Muscle of leg (tissue), 16 donors: ENCODE measurements around the gene PLXNA3. TPM values are rescaled to one million over a fixed set of nuclear protein-coding genes. Genes with fewer than 3 reads are reported as not detected.

Experiments used
- DNase-seq: peaks from one replicate; pipeline ENCODE4 v3.0.0; 2013
- H3K27ac ChIP-seq: one replicate; pipeline ENCODE4 v1.5.1; 2013; ENCODE audit warnings: mild to moderate bottlenecking, low read length, control low read depth
- H3K27me3 ChIP-seq: one replicate; pipeline ENCODE4 v1.6.1; 2013; ENCODE audit warnings: low read length; ENCODE audit not compliant: control insufficient read depth, insufficient read depth
- H3K36me3 ChIP-seq: one replicate; pipeline ENCODE4 v1.6.1; 2013; ENCODE audit warnings: low read length; ENCODE audit not compliant: control insufficient read depth, insufficient read depth
- H3K4me1 ChIP-seq: one replicate; pipeline ENCODE4 v1.6.1; 2013; ENCODE audit warnings: low read length; ENCODE audit not compliant: control insufficient read depth, insufficient read depth
- H3K4me3 ChIP-seq: one replicate; pipeline ENCODE4 v1.5.1; 2013; ENCODE audit warnings: low read length, control low read depth
- H3K9me3 ChIP-seq: replicated peaks from 2 replicates; pipeline ENCODE4 v1.6.1; 2013; ENCODE audit warnings: low read depth, low read length; ENCODE audit not compliant: control insufficient read depth
- WGBS: methylation state at CpG from one replicate; pipeline ENCODE4 v1.1.5; 2013; ENCODE audit warnings: missing lambda C conversion rate; ENCODE audit not compliant: insufficient coverage; 5-methylcytosine and 5-hydroxymethylcytosine counted together
- long read RNA-seq, 11 donors: transcript quantifications; one replicate each; lab custom pipeline, GENCODE V29; 2026
- polyA plus RNA-seq, 8 donors: library from polyadenylated mRNA; unstranded; fragments of 120-200 nt; gene quantifications; one replicate each; pipeline versions ENCODE4 v1.2.1 to v1.2.3, GENCODE V29; 2013; ENCODE audit warnings: inconsistent platforms in 1 of 8, low replicate concordance in 1 of 8; ENCODE audit not compliant: insufficient read length in 8 of 8, insufficient read depth in 1 of 8
- total RNA-seq: library from RNA; stranded (reverse); fragments of 120-200 nt; gene quantifications from one replicate; pipeline ENCODE4 v1.2.4, GENCODE V29; 2013

PLXNA3 gene
- total RNA-seq (7.4 TPM), polyA plus RNA-seq (10 to 100 TPM; 27.5 to 48.1 (median 38.8) TPM)
- long read RNA-seq, donor 1, result 0 reads
- long read RNA-seq, donor 2, partial matches to known transcripts, result 0 of 1 reads
- long read RNA-seq, donor 2, other reads (novel, unspliced or antisense), result 0 of 1 reads
- long read RNA-seq, donor 3, partial matches to known transcripts, result 6 of 9 reads
- long read RNA-seq, donor 3, other reads (novel, unspliced or antisense), result 0 of 9 reads
- long read RNA-seq, donor 4, result 0 reads
- long read RNA-seq, donor 5, partial matches to known transcripts, result 117 of 123 reads
- long read RNA-seq, donor 5, other reads (novel, unspliced or antisense), result 5 of 123 reads
- long read RNA-seq, donor 6, full-length matches to known transcripts, result 2 of 98 reads
- long read RNA-seq, donor 6, partial matches to known transcripts, result 17 of 98 reads
- long read RNA-seq, donor 6, other reads (novel, unspliced or antisense), result 79 of 98 reads
- long read RNA-seq, donor 7, partial matches to known transcripts, result 0 of 1 reads
- long read RNA-seq, donor 7, other reads (novel, unspliced or antisense), result 0 of 1 reads
- long read RNA-seq, donor 8, partial matches to known transcripts, result 0 of 1 reads
- long read RNA-seq, donor 8, other reads (novel, unspliced or antisense), result 0 of 1 reads
- long read RNA-seq, donor 9, partial matches to known transcripts, result 0 of 3 reads
- long read RNA-seq, donor 9, other reads (novel, unspliced or antisense), result 0 of 3 reads
- long read RNA-seq, donor 10, result 0 reads
- long read RNA-seq, donor 11, partial matches to known transcripts, result 5 of 7 reads
- long read RNA-seq, donor 11, other reads (novel, unspliced or antisense), result 0 of 7 reads

DNA sequence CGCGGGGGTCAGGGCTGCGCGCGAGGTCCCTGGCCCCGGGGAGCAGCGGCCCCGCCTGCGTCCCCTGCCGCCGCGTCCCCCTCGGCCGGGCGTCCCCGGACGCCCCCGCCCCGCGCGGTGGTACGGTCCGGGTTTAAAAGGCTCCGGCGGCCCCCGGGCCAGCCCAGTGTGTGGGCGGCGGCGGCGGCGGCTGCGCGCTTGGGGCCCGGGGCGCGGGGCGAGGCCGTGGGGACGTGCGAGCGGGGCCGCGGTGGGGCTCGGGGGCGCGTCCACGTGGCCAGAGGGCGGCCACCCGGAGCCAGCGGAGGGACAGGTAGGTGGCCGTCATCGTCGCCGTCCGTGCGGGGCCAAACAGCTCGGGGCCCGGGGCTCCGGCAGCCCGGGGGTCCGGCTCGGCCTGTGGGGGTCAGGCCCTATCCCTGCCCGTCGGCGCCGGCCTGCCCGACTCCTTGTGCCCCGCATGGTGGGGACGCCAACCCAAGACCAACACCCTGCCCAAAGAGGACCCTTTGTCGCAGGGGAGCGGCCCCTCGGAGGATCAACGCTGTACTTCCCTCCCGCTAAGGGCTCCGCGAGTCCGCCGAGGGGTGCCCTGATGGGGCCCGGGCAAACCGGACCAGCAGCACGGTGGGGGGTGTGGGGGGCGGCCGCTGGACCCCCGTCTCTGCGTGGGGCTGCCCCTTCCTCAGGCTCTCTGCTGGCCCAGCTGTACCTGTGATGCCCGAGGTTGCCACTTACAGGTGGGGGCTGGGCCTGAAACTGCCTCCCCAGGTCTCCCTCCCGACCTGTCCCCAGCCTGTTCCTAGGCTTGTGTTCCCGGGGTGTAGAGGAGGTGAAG, at the start of gene PLXNA3:
TSS of gene PLXNA3 (plus strand) at position 166 of the 838 bp plus-strand sequence. CDS start 1,903 bp downstream, outside the sequence.
- Histone ChIP-seq H3K27ac (no peak within 1 kb of the TSS), H3K36me3 (peaks cover 26% of the 10 kb centered on the region), H3K4me1 (peaks cover 9% of the 10 kb centered on the region), H3K27me3 (no peaks in the 10 kb centered on the region), H3K4me3 (peak within 1 kb of the TSS; percentile 65), H3K9me3 (peaks cover 2% of the 10 kb centered on the region)
- DNase-seq, result peak; percentile 69
- WGBS, result 30% methylated on average over 67 of the region's 88 CpGs

GRCh38 chrX:154408659-154409221, 49.3 kb upstream of the PLXNA3 start:
- WGBS, result 51% methylated on average over 7 of the region's 10 CpGs
- no peak for DNase-seq
- H3K4me1 ChIP-seq, result peaks cover 19% of the 10 kb centered on the region
- H3K36me3 ChIP-seq, result peaks cover 7% of the 10 kb centered on the region
- H3K27ac ChIP-seq, result peak overlapping the region; percentile 87
- no peaks in the 10 kb centered on the region for H3K27me3 ChIP-seq
- H3K9me3 ChIP-seq, result peaks cover 5% of the 10 kb centered on the region
- H3K4me3 ChIP-seq, result peak overlapping the region; percentile 21

DNA sequence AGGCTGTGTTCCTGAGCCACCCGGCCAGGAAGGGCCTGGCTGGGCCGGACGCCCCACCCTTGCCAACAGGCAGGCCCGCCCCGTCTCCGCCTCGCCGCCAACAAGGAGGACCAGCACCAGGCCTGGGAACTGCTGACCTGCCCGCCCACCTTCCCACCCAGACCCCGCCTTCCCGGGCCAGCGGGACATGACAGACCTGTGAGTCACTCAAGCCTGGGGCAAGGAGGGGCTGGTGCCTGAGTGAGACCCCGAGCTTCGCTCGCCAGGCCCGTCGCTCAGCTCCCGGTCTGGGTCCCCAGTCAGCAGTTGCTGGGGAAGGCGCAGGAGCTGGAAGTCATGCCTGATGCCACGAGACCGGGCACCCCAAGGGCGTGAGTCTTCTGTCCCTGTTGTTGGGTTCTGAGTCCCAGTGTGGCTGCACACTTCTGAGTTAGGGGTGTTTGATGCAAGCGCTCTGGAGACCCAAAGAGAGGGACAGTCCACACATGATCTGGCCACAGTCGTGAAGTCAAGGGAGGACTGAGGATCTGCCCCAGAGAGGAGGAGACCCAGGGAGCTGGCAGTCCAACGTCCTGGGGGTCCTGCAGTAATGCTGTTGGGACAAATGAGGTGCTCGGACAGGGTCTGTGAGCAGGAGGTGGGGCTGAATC, 48.7 kb upstream of the PLXNA3 start, which contains the start of gene DNASE1L1:
TSS of gene DNASE1L1 (minus strand) at position 33 of the 650 bp plus-strand sequence. CDS start 3,686 bp downstream, outside the sequence.
- WGBS, result 57% methylated on average over 18 of the region's 26 CpGs
- H3K27me3 ChIP-seq, result no peaks in the 10 kb centered on the region

GRCh38 chrX:154411981-154412340, 46.1 kb upstream of the PLXNA3 start:
- DNase-seq, result peak; percentile 80
- Histone ChIP-seq H3K9me3 (peaks cover 3% of the 10 kb centered on the region), H3K4me3 (peak overlapping the region; percentile 56), H3K27me3 (no peaks in the 10 kb centered on the region), H3K36me3 (peaks cover 10% of the 10 kb centered on the region), H3K4me1 (peaks cover 19% of the 10 kb centered on the region), H3K27ac (peak overlapping the region; percentile 76)
- WGBS, result 45% methylated on average over 23 of the region's 29 CpGs

More for the DNA sequence above, 48.7 kb upstream of the PLXNA3 start, which contains the start of gene DNASE1L1:
- Histone ChIP-seq H3K36me3 (peaks cover 10% of the 10 kb centered on the region), H3K4me3 (peak within 1 kb of the TSS; percentile 21), H3K4me1 (peaks cover 19% of the 10 kb centered on the region), H3K27ac (peak within 1 kb of the TSS; percentile 87), H3K9me3 (peaks cover 5% of the 10 kb centered on the region)
- DNase-seq, result peak; percentile 67

- WGBS, result 78% methylated on average over 3 of the region's 4 CpGs
- Histone ChIP-seq H3K4me3 (peak overlapping the region; percentile 56), H3K27me3 (no peaks in the 10 kb centered on the region), H3K9me3 (peaks cover 3% of the 10 kb centered on the region), H3K36me3 (peaks cover 10% of the 10 kb centered on the region), H3K27ac (peak overlapping the region; percentile 76), H3K4me1 (peaks cover 19% of the 10 kb centered on the region)
- no peak for DNase-seq
Observed at GRCh38 chrX:154412468-154412867, 45.6 kb upstream of the PLXNA3 start.

- Histone ChIP-seq H3K4me1 (peaks cover 19% of the 10 kb centered on the region), H3K36me3 (peaks cover 10% of the 10 kb centered on the region), H3K27ac (no peak overlapping the region), H3K9me3 (peaks cover 3% of the 10 kb centered on the region), H3K4me3 (no peak overlapping the region), H3K27me3 (no peaks in the 10 kb centered on the region)
- 85% methylated on average over 2 of the region's 8 CpGs for WGBS
- no peak for DNase-seq
Observed at GRCh38 chrX:154413142-154413541, 44.9 kb upstream of the PLXNA3 start.

DNA sequence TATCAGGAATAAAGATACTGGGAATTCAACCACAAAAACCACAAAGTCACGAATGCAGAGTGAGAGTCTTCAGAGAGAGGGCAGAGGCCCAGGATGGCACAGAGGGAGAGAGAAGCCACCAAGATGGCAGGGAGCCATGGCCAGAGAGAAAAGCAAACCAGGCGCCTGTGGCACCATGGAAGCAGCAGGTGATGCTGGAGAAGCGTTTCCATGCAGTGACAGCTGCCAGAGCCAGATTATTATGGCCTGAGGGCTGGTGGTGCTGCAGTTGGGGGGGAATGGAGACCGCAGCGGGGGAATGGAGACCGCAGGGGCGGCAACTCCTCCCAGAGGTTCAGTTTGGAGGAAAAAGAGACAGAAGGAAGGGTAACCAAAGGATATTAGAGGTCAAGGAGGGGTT, 40.9 kb upstream of the PLXNA3 start:
- peak overlapping the region; percentile 3 for H3K27ac ChIP-seq
- DNase-seq, result no peak
- no peak overlapping the region for H3K4me3 ChIP-seq
- peaks cover 13% of the 10 kb centered on the region for H3K36me3 ChIP-seq
- no peaks in the 10 kb centered on the region for H3K27me3 ChIP-seq
- peaks cover under 1% of the 10 kb centered on the region for H3K9me3 ChIP-seq
- 60% methylated on average over 4 of the region's 7 CpGs for WGBS
- H3K4me1 ChIP-seq, result peaks cover 21% of the 10 kb centered on the region

DNA sequence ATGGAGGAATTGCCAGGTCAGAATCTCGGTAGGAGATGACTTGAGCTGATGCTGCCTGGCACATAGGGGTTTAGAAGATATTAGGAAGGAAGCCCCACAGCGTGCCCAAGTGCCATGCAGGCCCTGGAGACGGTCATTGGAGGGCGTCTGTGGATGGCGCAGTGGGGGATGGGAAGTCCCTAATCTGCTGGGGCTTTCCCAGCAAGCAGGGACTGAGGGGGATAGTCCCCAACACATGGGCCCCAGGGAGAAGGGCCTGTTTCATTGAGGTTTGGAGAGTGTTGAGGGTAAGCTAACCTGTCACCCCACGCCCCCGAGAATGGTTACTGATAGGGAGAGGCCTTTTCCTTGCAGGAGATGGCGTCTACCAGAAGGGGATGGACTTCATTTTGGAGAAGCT, 38.9 kb upstream of the PLXNA3 start:
- 76% methylated on average over 8 of the region's 8 CpGs for WGBS
- Histone ChIP-seq H3K4me1 (peaks cover 14% of the 10 kb centered on the region), H3K9me3 (no peaks in the 10 kb centered on the region), H3K27ac (no peak overlapping the region), H3K27me3 (no peaks in the 10 kb centered on the region), H3K36me3 (peaks cover 3% of the 10 kb centered on the region), H3K4me3 (no peak overlapping the region)
- DNase-seq, result no peak
